K562 treated with DMSO at 1 percent for 12 hours (cell line): Measurements from ENCODE around the gene NR1I2. TPM values are rescaled to one million over a fixed set of nuclear protein-coding genes. Genes with fewer than 3 reads are reported as not detected.

ENCODE experiments used
- total RNA-seq: library from RNA; unstranded; fragments of 300-600 nt; gene quantifications from 2 replicates; pipeline ENCODE4 v1.2.3, GENCODE V29; 2022; ENCODE audit not compliant: insufficient read depth

The NR1I2 gene
- not detected in 2 replicates for total RNA-seq

GRCh38 chr3:119781330-119782198, at the start of gene NR1I2:
NR1I2 (plus strand) TSS chr3:119782101.

Other genes starting within 250 kb of the NR1I2 start
- gene CD80, start 222.5 kb upstream of the NR1I2 start, total RNA-seq, result 14.9 and 24.9 TPM in 2 replicates
- 1.0 and 2.9 TPM in 2 replicates for gene ADPRH, start 202.6 kb upstream of the NR1I2 start, total RNA-seq
- gene PLA1A, start 184.2 kb upstream of the NR1I2 start, total RNA-seq, result not detected in 2 replicates
- gene POPDC2, start 121.5 kb upstream of the NR1I2 start, total RNA-seq, result 0.44 TPM in 1 of 2 replicates, not detected in the other
- 46.1 and 76.3 TPM in 2 replicates for gene COX17, start 104.7 kb upstream of the NR1I2 start, total RNA-seq
- gene CFAP91, start 79.1 kb upstream of the NR1I2 start, total RNA-seq, result not detected in 2 replicates